ENCODE data around the gene ATG2B.
"Not testable (repeated sequence)": the region's sequence is repeated elsewhere in the genome, so short reads cannot be mapped to it uniquely, and the experiment has no call there.

Gene ATG2B

DNA sequence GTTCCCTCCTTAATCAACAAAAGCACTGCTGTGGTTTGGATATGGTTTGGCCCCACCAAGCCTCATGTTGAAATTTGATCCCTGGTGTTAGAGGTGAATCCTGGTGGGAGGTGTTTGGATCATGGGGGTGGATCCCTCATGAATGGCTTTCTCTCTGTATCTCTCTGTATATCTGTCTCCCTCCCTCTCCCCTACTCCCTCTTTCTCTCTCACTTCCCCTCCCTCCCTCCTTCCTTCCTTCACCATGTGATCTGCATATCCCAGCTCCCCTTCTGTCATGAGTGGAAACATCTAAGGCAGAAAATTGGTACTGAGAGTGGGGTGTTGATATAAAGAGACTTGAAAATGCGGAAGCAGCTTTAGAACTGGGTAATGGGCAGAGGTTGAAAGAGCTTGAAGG lies 5.4 kb upstream of the ATG2B start:
- no peak for FAIRE-seq

DNA sequence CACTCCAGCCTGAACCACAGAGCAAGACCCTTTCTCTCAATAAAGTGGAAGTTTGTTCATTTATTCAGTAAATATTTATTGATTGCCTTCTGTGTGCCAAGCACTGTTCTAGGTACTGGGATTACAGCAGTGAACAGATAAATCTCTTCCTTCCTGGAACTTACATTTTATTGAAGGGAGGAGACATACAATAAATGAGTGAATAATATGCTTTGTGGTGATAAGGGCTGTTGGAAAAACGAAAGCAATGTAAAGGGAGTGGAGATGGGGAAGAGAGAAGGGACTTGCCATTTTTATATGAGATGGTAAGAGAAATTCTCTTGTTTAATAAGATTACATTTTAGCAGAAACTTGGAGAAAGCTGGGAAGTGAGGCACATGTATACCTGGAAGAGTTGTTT lies 1.8 kb upstream of the ATG2B start:
- no peak for FAIRE-seq

DNA sequence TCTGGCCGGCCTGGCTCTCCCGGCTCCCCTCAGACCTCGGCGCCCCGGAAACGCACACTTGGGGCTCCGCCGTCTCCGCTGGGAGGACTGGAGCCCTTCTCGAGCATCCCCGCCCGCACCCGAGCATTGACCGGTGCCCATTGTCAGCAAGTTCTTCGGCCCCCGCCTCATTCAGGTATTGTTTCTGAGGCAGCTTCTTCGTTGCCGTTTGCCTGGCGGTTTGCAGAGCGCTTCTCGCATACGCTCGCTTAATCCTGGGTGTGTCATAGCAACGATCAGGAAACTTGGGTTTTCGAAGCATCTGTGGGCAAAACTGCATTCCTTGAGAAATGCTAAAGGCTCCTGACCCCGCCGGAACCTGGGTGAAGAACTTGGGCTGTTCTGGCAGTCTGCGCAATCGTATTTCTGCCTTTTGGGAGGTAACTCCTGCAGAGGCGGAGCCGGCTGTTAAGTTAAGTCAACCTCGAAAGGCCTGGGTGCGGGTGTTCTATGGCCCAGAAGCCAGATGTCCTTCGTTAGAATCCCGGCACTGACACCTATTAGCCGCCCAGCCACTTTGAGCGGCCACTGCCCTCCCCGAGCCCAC lies 703 bp upstream of the ATG2B start:
- FAIRE-seq: no peak

DNA sequence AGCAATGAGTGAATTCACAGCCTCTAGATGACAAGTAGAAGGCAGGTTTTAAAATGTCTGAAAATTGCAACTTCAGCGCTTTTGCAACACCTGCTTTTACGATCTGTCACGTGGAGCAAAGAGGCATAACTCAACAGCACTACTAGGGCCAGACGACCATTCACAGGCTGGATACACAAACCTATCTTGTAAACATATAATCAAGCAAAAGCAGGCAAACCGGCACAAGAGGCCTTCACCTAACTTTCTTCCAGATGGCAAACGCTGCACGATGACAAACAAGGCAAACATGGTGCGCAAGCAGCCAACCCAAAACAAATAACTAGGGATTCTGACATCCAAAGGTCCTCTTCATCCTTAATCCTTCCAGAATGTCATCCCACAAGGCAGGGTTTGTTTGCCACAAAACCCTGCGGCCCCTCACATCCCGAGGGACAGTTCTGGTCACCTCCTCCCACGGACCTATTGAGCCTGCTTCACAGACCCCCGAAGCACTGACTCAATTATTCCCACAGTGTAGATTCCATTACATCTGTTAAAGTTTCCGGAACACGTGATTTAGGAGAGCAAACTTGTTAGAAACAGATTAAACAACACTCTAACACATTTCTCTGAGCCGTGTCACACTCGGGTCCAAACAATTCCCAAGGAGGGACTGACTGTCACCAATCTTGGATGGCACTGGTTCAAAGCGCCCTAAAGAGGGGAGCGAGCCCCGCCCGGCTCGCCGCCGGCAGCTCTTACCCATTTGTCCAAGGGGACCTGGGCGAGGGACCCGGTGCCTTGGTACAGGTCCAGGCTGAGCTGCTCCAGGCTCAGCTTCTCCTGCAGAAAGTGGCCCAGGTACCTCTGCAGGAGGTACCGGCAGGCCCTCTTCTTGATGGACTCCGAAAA lies 823 bp downstream of the ATG2B start:
- peak; percentile 94 for FAIRE-seq

DNA sequence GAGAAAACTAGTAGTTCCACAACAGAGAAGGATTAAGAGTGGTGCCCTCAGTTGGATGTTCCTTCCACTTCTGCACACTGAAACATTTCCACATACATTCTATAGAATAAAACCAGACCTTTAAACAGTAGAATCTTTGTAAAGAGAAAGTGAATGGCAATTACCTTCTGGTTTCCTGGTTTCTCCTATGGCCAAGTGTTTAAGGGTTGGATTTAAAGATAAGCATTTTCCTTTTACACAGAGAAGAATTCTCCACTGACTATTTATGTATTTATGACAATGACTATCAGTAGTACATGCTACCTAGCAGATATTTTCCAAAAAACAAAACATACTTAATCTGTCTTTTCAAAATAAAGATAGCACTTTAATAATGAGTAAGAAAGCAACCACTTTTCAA lies 3.2 kb downstream of the ATG2B start:
- FAIRE-seq: no peak

DNA sequence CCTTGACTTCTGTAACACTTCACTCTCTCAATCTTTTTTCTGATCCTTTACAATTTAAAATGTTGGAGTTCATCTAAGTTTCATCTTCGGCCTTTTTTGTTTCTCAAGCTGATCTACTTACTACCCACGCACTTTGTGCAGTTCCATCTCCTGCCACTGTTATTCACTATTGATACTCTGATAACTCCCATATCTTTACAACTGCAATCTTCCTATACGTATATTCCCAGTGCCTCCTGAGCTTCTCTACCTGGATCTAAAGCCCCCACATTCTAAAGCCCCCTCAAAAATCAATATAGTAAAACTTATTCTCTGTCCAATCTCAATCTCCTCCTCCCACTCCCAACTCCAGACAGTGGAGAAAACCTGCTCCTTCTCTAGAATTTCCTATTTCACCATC lies 5.9 kb downstream of the ATG2B start:
- no peak for FAIRE-seq

DNA sequence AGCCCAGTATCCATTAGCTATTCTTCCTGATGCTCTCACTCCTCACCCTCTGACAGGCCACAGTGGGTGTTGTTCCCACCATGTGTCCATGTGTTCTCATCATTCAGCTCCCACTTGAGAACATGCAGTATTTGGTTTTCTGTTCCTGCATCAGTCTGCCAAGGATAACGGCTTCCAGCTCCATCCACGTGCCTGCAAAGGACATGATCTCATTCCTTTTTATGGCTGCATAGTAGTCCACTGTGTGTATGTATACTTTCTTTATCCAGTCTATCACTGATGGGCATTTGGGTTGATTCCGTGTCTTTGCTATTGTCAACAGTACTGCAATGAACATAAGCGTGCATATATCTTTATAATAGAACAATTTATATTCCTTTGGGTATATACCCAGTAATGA lies 8.9 kb downstream of the ATG2B start:
- FAIRE-seq: no peak

DNA sequence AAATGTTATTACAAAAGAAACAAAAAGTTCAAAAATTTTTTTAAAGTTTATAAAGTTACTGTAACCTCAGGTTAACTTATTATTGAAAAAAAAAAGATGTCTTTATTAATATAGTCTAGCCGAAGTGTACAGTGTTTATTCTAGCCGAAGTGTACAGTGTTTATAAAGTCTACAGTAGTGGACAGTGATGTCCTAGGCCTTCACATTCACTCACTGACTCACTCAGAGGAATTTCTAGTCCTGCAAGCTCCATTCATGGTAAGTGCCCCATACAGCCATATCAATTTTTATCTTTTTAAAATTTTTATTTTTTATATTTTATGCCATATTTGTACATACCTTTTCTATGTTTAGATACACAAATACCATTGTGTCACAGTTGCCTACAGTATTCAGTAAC lies 10.4 kb downstream of the ATG2B start:
- no peak for FAIRE-seq

DNA sequence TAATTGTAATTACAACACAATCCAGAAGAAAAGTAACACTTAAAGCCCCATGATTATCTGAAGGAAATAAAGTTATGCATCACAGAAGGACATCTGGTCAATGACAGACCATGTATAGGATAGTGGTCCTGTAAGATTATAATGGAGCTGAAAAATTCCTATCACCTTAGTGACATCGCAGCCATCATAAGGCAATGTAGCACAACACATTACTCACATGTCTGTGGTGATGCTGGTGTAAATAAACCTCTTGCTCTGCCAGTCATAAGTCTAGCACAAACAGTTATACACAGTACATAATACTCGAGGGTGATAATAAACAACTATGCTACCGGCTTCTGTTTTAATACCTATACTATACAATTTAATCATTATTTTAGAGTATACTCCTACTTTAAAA lies 11.2 kb downstream of the ATG2B start:
- FAIRE-seq: no peak

DNA sequence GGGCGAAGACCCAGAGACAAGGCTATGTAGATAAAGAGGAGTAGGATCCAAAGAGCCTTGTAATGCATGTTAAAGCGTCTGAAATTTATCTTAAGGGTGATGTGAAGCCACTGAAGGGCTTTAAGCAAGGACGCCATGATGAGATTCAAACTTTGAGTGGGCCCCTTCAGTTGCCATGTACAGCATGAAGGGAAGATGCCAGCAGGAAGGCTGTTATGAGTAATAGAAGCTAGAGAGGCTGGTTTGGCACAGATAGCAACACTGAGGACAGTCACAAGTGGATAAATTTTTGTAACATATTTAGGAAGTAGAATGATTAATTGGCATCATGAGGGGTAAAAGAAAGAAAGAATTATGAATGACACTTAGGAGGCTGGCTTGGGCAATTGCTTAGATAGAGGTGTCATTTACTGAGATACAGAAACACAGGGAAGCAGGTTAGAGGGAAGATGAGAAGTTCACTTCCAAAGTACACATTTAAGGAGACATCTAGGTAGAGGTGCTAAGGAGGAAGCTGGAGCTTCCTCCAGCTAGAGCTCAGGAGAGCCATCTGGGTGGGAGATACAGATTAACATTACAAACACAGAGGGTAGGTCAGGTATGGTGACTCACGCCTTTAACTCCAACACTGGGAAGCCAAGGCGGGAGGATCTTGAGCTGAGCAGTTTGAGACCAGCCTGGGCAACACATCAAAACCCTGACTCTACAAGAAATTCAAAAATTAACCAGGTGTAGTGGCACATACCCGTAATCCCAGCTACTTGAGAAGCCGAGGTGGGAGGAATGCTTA lies 13.7 kb downstream of the ATG2B start:
- FAIRE-seq: no peak

DNA sequence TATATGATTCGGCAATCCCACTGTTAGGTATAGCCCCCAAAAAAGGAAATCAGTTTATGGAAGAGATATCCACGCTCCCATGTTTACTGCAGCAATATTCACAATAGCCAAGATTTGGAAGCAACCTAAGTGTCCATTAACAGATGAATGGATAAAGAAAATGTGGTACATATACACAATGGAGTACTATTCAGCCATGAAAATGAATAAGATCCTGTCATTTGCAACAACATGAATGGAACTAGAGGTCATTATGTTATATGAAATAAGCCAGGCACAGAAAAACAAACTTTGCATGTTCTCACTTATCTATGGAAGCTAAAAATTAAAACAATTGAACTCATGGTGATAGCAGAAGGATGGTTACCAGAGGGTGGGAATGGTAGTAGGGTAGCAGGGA lies 15.2 kb downstream of the ATG2B start:
- FAIRE-seq: not testable (repeated sequence)

DNA sequence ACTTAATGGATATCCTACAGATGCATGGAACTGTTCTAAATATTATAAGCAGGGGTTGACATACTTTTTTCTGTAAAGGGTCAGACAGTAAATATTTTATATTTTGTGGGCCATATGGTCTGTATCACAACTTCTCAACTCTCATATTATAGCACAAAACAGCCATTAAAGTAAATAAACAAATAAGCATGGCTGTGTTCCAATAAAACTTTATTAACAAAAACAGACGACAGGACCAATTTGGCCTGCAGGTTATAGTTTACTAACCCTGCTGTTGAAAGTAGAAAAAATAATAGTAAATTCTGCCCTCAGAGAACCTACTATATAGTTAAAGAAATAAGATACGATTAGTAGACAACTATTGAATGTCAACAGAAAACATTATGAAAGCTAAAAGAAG lies 17.5 kb downstream of the ATG2B start:
- no peak for FAIRE-seq

DNA sequence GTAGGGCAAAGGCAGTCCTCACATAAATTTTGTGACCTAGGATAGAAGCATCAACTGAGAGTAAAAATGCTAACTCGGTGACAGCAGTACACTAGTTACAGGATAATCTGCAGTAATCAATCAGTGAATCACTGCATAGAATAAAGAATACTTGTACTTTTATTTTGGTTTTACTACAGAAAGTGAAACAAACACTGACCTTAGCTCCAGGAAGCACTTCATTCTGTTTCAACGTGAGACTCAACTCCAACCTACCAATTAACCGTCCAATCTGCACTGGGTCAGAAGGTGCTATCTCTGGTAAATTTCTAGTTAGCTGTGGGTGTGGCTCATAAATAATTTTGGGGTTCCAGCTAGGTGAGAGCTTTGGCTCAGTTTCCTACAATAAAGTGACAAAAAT lies 21.8 kb downstream of the ATG2B start:
- FAIRE-seq: no peak

DNA sequence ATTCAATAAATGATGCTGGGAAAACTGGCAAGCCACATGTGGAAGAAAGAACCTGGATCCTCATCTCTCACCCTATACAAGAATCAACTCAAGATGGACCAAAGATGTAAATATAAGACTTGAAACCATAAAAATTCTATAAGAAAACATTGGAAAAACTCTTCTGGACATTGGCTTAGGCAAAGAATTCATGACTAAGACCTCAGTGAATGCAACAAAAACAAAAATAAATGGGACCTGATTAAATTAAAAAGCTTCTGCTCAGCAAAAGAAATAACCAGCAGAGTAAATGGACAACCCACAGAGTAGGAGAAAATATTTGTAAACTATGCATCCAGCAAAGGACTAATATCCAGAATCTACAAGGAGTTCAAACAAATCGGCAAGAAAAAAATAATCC lies 24.6 kb downstream of the ATG2B start:
- FAIRE-seq: no peak

DNA sequence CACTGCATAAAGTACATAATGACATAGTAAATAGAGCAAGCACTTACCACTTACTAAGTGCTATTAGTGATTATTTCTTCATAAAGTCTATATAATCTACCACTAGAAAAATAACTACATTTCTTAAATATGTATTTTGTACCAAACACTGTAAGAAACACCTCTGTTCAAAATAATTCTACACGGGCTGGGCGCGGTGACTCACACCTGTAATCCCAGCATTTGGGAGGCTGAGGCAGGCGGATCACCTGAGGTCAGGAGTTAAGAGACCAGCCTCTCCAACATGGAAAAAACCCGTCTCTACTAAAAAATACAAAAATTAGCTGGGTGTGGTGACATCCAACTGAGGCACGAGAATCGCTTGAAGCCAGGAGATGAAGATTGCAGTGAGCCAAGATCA lies 38.9 kb downstream of the ATG2B start:
- no peak for FAIRE-seq

DNA sequence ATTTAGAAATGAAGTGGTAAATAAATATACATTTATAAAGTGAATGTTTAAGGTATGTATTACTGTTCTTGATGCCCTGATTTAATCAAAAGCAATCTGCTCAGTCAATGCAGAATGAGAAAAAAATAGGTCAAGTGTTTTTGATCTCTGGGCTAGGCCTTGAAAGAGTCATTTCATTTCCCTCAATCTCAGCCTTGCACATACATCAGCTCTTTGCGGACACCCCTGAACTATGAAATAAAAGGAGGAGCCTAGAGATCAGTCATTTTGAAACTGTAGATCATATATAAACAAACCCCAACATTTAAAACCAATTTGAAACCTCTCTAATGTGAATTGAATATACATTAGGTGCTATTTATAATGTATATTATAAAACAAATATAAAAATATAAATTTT lies 42.5 kb downstream of the ATG2B start:
- FAIRE-seq: no peak

DNA sequence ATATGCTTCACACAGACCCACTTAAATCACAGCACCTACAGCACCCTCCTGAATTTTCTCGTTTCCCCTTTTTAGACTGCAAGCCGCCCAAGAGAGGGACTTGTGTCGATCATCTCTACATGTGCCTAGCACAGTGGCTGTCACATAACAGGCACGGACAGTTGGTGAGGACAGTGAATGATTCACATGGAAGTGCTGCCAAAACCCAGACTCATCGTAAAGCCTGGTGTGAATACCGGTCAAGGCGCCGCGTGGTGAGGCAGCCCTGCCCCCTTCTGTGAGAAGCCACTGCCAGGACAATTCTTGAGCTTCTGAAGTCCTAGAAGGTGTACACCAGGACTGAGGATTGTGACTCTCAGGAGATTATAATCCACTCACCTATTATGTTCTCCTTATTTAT lies 44.3 kb downstream of the ATG2B start:
- FAIRE-seq: no peak

DNA sequence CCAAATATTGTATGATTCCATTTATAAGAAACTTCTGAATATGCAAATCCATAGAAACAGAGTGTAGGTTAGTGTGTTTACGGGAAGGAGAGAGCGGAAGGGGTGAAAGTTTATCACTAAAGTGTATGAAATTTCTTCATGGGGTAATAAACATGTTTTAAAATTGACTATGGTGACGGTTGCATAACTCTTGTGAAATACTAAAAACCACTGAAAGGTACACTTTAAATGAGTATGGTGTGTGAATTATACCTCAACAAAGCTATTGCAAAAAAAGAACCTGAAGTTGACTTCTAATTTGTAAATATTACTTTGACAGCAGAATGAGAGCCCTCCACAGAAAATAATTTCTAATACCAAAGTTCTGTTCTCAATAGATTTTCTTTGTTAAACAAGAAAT lies 47.1 kb downstream of the ATG2B start:
- no peak for FAIRE-seq

DNA sequence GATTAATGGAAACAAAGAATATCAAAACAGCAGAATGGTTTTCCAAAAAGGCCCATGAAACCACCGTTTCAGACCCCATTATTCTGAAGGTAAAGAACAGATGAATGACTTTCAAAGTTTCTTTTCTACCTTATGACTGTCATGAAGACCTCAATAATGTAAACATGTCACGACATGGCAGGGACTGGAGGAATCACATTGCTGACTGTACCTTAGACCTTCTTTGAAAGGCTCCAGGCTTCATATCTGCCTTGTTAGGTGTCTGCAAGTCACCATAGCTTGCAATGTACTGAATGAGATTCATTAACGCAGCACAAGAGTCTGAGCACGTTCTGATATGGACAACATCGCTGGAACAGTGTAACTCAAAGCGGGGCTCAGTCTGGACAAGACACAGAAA lies 52.2 kb downstream of the ATG2B start:
- FAIRE-seq: no peak

DNA sequence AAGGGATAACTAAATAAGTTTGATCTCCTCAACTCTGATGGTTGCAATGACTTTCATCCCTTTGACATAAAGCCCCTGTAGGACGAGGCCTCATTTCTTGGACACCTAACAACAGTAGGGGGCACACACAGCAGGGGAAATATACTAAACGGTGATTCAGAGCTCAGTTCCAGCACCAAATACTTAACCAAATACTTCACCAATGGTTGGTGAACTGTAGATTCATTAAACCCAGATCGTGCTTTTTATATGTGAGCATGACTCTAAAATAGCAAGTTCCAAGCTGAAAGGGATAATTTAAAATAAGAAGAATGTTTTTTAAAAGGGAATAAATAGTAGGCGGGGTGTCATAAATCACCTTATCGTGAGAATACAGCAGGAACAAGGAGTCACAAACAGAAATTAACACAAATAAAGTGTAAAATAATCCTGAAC lies 53.2 kb downstream of the ATG2B start:
- no peak for FAIRE-seq

DNA sequence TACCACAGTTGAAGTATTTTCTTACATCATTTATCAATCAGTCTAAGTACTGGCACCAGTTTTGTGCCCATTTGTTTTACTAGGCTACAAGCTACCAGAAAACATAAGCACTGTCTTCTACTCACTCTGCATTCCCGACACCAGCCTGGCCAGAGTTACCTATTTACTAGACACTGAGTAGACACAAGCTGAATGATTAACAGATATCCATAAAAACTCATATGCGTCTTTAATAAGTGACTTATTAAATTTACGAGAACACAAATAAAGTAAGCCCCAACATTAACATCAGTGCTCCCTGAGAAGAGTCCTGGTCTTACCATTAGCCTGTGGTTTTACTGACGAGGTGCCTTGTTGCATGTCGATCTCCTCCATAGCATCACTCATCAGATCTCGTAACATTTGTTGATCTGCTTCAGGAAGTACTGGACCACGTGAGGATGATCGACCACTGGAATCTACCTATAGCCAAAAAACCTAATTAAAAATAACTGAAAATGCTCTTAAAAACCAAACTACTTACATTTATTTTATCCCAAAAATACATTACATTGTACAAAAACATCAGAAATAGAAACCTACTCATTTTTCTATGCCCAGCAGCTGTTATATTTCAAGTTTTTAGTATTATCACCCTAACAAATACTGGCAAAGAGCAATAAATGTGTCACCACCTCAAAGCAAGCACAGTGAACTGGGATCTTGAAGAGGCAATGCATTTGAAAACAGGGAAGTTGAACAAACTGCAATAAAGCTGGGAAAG lies 53.8 kb downstream of the ATG2B start:
- peak; percentile 94 for FAIRE-seq

DNA sequence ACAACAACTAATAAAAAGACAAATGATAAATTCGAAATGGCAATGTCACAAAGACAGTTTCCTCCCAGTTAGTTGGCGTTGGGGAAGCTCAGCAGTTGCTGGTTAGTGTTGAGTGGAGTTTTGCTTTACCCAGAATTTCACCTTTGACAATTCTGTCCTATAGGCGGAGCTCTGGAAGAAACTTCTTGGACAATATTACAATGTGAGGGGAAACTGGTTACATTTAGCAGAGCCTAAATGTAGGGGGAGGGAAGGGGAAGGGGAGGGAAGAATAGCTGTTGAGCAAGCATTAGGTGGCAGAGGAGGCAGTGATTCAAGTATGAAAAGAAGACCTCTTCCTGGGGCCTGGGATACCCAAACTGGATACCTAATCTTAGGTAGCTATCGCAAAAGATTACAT lies 55.7 kb downstream of the ATG2B start:
- FAIRE-seq: no peak

DNA sequence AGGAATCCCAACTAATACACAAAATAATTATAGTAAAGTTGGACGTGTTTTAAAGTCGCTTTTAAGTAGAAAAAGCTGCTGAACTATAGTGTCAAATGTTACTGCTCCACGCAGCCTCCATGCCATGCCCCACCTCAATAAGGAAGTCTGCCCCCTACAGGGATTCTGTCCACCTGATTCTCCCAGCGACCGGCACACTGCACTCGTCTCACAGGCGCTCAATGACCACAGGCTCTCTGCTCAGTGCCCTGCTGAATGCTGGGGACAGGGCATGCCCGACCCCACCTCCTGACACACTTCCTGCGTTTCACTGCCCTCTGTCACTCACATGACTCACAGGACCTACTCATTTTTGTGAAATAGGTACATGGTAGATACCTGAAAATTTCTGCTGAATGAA lies 58.2 kb downstream of the ATG2B start:
- FAIRE-seq: no peak
